Fibroblast of gingiva (primary cell): ENCODE data around the gene ARL15.
A peak's percentile ranks its signal among the peaks of the same experiment; 100 is the strongest.

Source experiments
- DNase-seq: peaks from one replicate; pipeline ENCODE4 v3.0.0-alpha.2; 2011; ENCODE audit warnings: low read depth

Gene ARL15

GRCh38 chr5:53936481-53937352 is 373.7 kb downstream of the ARL15 start:
- peak; percentile 87 for DNase-seq

GRCh38 chr5:53934151-53934820 is 376.1 kb downstream of the ARL15 start:
- no peak for DNase-seq

GRCh38 chr5:53932351-53932750 is 378.0 kb downstream of the ARL15 start:
- DNase-seq = no peak

- DNase-seq = no peak
Observed at GRCh38 chr5:53930457-53930856, 379.9 kb downstream of the ARL15 start.

- no peak for DNase-seq
Observed at GRCh38 chr5:53929570-53929969, 380.8 kb downstream of the ARL15 start.

GRCh38 chr5:53929152-53929551 is 381.2 kb downstream of the ARL15 start:
- no peak for DNase-seq

GRCh38 chr5:53928641-53929040 is 381.7 kb downstream of the ARL15 start:
- no peak for DNase-seq

- DNase-seq = no peak
Observed at GRCh38 chr5:53927668-53928247, 382.6 kb downstream of the ARL15 start.

- DNase-seq = no peak
Observed at GRCh38 chr5:53926026-53926425, 384.3 kb downstream of the ARL15 start.

- no peak for DNase-seq
Observed at GRCh38 chr5:53924392-53924791, 386.0 kb downstream of the ARL15 start.

GRCh38 chr5:53923961-53924360 is 386.4 kb downstream of the ARL15 start:
- no peak for DNase-seq

GRCh38 chr5:53922508-53923498 is 387.6 kb downstream of the ARL15 start:
- DNase-seq = no peak

GRCh38 chr5:53917826-53918225 is 392.5 kb downstream of the ARL15 start:
- DNase-seq = no peak

- DNase-seq = no peak
Observed at GRCh38 chr5:53917095-53917494, 393.3 kb downstream of the ARL15 start.

- no peak for DNase-seq
Observed at GRCh38 chr5:53915120-53915519, 395.3 kb downstream of the ARL15 start.

GRCh38 chr5:53913941-53914340 is 396.4 kb downstream of the ARL15 start:
- no peak for DNase-seq

GRCh38 chr5:53908757-53909156 is 401.6 kb downstream of the ARL15 start:
- no peak for DNase-seq

- DNase-seq = no peak
Observed at GRCh38 chr5:53907827-53908226, 402.5 kb downstream of the ARL15 start.

- DNase-seq = no peak
Observed at GRCh38 chr5:53906736-53907135, 403.6 kb downstream of the ARL15 start.

- DNase-seq = no peak
Observed at GRCh38 chr5:53902296-53902907, 408.0 kb downstream of the ARL15 start.

GRCh38 chr5:53900677-53901076 is 409.7 kb downstream of the ARL15 start:
- no peak for DNase-seq
